CD4-positive, alpha-beta T cell treated with Interleukin-12 subunit alpha and Interleukin-12 subunit beta, for 1 hour (primary cell): ENCODE measurements around the gene IQSEC3.
A peak's percentile ranks its signal among the peaks of the same experiment; 100 is the strongest.
"Not testable (repeated sequence)": the region's sequence is repeated elsewhere in the genome, so short reads cannot be mapped to it uniquely, and the experiment has no call there.

Experiments
- DNase-seq: peaks from one replicate; pipeline ENCODE4 v3.0.0-alpha.2; 2020

IQSEC3 gene

DNA sequence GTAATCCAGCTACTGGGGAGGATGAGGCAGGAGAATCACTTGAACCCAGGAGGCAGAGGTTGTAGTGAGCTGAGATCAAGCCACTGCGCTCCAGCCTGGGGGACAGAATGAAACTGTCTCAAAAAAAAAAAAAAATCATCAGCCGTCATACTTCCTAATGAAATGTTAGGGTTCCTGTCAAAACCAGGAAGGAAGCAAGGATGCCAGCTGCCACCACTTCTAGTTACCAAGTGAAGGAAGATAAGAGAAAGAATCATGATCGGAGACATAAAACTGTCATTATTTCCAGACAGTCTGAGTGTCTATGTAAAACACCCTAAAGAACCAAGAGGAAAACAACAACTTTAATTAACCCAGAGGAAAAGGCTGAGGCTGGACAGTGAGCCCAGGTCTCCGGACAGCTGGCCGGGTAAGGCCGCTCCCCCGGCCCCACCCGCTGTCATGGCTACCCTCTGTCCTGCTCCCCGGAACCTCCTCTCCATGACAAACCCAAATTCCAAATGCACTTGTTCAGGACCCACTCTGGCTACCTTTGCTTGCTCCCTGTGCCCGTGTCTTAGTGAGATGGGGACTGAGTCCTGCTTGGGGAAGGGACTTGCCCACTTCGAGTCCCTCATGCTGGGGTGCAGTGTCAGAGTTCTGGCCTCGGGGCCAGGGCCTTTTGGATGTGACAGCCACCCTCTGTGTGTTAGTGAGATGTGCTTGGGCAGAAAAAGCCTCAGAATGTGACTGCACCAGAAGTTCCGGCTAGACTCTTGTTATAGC is 118.4 kb downstream of the IQSEC3 start:
- no peak for DNase-seq

DNA sequence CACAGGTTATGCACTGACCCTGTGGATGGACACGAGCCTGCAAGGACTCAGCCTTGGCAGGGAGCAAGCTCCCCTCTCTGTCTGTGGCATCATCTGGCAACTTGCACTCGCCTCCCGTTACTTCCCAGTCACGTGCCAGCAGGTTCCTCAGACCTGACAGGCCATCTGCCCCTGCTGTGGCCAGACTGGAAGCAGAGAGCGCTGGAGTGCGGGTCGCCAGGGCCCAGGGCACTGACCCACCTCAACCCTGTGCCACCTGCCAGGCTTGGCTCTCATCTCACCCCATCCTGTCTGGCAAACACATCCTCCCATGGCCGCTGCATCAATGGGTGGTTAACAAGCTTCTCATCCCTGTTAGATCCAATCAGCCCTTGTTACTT is 119.0 kb downstream of the IQSEC3 start:
- no peak for DNase-seq

DNA sequence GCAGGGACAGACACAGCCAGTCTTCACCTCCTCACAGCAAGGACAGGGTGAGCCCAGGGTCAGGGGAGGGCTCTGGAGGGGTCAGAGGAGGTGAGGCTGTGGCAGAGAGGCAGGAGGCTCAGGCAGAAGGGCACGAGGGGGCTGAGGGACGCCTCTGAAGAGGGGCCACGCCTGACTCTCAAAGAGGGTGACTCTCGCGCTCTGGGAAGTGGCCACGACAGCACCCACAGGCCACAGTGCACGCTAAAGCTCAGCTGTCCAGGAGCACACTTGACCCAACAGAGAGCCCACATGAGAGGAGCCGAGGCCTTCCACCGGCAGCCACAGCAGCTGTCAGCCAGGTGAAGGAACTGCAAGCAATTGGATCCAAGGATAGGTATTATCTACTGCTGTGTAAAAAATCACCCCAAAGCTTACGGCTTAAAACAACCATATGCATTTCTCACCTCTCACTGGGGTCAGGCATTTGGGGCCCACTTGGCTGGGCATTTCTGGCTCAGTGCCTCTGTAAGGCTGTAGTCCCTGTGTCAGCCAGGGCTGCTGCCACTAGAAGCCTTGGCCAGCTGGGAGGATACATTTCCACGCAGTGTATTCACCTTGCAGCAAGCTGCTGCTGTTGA is 119.5 kb downstream of the IQSEC3 start:
- no peak for DNase-seq

DNA sequence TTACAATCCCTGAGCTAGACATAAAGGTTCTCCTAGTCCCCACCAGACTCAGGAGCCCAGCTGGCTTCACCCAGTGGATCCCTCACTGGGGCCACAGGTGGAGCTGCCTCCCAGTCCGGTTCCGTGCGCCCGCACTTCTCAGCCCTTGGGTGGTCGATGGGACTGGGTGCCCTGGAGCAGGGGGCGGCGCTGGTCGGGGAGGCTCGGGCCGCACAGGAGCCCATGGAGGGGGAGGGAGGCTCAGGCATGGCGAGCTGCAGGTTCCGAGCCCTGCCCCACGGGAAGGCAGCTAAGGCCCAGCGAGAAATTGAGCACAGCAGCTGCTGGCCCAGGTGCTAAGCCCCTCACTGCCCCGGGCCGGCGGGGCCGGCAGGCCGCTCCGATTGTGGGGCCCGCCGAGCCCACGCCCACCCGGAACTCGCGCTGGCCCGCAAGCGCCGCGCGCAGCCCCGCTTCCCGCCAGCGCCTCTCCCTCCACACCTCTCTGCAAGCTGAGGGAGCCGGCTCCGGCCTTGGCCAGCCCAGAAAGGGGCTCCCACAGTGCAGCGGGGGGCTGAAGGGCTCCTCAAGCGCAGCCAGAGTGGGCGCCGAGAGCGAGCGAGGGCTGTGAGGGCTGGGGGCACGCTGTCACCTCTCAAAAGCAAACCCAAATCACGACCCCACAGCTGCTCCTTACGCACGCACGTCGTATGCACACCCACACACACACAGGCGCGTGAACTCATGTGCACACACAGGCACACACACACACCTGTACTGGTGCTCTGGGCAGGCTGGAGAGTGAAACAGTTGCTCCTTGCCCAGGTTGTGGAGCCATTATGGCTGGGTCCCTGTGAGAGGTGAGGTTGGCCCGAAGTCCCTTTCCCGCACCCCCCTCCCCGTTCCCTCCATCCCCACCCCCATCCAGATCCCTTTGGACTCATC is 121.7 kb downstream of the IQSEC3 start:
- not testable (repeated sequence) for DNase-seq

DNA sequence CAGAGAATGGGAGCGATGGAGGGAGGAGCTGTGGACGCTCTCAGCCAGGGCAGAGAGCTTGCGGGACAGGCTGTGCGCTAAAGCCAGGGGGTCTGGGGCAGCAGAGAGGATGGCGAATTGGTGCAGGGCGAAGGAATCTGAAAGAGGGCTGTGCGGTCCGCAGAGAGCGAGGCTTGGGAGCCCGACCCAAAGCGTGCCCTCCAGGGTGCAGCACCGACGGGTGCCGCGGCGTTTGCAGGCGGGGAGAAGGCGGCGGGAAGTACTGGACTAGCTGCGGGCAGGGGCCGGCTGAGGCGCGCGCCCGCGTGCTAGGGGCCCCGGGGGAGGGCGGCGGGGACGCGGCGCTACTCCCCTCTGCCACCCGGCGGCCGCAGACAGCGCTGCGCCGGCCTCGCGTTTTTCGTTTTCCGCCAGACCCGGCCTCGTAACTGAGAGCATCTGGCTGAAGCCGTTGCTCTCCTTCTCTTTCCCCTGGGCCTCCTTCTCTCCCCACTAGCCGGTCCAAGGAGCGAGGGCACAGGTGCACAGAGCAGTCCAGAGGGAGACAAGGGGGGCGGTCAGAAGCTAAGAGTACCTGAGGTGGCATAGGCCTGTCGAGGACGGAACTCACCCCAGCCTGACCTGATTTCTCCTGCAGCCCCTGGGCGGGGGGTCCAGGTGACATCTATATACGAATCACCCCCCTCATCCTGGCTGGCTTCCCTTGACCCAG is 122.5 kb downstream of the IQSEC3 start:
- DNase-seq = peak; percentile 26

DNA sequence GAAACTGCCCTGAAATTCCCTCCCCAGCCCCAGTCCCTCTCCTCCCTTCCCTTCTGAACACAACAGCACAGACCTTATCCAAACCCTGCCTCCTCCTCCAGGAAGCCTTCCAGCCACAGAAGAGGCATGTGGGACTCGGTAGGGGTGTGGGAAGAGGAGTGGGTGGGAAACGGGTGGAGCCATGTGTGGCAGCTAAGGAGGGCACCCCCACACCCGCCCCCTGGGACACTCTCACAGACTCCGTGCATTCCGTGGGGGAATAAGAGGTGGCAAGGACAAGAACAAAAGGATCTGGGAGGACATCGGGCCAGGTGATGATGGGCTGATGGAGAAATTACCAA is 123.0 kb downstream of the IQSEC3 start:
- no peak for DNase-seq

DNA sequence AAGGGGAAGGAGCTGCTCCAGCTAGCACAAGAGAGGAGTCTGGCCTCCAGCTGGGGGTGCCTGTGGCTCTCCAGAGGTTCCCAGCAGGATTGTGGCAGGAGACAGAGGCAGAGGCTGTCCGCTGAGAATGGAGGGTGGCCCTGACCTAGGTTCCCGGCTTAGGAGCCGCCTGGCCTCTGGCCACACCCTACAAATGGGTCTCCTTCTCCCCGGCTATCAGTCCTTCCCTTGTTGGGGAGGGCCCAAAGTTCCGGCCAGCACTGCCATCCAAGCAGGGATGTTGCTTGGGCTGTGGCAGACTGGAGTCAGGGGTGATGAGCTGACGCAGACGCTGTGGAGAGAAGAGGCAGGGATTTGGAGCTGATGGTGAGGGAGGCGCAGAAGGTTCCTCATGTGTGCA is 124.3 kb downstream of the IQSEC3 start:
- DNase-seq = no peak

DNA sequence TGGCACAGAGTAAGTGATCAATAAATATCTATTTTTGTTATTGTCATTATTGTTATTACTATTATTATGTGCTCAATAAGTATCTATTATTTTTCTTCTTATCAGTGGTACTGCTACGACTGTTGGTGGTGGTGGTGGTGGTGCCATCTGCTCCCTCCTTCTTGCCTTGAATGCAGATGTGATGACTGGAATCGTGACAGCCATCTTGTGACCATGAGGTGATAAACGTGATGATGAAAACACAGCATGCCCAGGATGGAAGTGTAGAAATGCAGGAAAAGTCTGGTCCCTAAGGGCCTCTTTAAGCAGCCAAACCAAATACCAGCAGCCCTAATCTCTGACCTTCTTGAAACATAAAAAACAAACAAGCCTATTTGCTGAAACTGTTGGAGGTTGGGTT is 125.0 kb downstream of the IQSEC3 start:
- DNase-seq = no peak

DNA sequence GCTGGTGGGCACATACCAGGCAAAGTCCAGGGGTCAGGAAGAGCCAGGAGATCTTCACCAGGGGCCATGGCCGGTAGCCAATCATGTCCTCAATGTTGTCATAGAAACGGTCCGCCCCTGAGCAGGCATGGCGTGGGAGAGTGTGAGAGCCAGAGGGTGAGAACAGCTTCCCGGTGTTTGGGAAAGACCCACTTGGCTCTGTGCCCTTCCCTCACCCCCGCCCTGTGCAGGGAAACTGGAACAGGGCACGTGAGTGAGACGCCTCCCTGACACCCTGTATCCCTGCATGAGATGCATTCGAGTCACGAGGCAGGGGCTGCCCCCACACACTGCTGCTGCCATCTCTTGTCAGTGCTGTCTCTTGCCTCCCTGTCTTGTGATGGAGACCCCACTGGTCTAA is 126.7 kb downstream of the IQSEC3 start:
- DNase-seq = no peak

DNA sequence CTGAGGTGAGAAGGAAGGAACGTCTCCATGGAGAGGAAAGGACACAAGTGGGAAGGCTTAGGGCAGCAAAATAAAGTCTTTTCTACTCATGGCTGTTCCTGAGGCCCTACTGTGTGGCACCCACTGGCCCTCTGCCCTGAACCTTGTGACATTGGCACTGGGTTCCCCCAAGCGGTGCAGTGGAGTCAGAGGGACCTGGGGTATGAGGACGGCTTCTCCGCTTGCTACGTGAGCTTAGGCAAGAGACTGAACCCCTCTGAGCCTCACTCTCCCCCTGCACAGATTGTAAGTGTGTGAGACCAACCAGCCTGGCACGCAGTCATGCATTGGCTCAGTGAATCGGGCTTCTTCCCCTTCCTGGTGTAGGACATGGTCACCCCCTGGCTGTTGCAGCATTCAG is 127.7 kb downstream of the IQSEC3 start:
- DNase-seq = no peak

DNA sequence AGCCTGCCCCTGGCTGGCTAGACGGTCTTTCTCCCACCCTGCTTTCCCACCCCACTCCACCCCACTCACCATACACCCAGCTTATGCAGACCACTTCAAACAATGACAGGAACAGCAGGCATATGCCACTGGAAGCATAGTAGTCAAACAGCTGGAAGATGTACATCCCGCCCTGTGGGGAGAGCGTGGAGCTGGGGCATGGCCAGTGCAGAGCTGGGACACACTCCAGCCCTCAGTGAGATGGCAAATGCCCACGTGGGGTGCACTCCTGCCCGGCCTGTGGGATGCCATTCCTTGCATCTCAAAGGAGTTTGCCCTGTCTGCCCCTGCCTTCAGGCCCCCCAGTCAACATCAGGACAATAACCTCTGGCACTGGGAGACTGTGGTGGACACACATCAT is 128.6 kb downstream of the IQSEC3 start:
- no peak for DNase-seq

DNA sequence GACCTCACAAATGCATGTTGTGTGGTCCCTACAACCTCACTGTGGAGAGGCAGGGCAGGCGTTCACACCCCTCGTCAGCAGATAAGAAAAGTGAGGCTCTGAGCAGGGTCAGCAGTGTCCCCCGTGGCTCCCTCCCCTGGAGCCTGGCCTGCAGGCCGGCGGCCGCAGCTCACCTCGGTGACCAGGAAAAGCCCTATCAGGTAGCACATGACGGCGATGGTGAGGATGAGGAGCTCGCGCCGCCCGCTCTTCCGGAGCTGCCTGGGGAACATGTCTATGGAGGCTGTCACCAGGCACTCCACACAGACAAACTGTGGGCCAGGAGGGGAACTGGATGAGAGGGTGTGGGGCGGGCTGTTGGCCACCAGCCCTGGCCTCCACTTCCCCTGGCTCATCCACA is 129.4 kb downstream of the IQSEC3 start:
- no peak for DNase-seq

DNA sequence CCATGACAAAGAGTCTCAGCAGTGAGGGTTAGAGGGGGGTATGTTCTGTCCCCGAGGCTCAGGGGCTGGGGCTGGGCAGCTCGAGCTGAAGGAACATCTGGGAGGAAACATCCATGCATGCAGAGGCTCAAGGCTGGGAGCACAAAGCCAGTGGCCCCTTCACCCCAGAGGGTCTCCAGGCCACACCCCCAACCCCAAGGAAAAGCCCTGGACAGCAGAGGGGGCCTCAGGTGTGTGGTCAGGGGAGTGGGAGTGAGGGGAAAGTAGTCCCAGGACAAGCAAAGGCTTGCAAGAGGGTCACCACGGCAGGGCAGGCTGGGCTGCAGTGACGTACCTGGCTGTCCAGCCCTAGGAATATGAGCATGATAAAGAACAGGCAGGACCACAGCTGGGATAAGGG is 129.9 kb downstream of the IQSEC3 start:
- no peak for DNase-seq

DNA sequence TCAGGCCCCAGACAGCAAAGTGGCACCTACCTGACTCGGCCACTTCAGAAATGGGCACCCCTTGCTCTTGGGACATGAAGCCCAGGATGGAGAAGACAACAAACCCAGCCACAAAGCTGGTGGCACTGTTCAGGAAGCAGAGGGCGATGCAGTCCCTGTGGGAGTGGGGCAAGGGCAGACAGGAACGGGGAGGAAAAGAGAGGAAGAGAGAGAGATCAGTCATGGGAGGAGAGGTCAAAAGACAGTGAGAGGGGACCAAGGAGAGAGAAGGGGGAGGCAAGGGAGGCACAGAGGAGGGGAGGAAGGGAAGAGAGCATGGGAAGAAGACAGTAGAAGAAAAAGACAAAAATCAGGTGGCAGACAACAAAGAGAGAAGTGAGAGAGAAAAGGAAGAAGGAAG is 130.8 kb downstream of the IQSEC3 start:
- DNase-seq = no peak

DNA sequence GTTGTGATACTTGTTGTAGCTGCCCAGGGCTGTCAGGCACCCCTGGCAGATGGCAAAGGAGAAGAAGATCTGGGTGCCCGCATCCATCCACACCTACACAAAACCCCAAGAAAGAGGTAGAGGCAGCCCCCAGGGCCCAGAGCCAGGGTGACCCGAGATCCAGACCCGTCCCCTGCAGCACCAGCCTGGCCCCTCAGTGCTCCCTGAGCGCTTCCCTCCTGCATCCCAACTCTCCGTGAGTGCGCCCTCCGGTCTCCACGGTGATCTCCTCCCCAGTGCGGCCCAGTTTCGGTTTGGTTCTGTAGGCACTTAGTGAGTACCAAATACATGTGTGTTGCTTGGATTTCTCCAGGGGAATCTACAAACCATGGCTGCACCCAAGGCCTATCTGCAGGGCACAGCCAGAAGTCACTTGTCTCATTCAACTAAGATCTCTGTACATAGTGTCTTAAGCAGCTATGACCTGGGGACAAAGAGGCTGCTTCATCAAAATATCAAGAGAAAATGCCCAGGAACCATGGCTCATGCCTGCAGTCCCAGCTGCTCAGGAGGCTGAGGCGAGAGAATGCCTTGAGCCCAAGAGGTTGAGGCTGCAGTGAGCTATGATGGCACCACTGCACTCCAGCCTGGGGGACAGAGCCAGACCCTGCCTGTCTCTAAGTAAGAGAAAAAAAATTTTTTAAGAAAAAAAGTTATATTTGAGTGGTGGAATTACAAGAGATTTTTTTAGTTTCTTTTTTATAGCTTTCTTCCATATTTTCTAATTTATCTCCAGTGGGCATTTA is 131.5 kb downstream of the IQSEC3 start:
- DNase-seq = no peak

DNA sequence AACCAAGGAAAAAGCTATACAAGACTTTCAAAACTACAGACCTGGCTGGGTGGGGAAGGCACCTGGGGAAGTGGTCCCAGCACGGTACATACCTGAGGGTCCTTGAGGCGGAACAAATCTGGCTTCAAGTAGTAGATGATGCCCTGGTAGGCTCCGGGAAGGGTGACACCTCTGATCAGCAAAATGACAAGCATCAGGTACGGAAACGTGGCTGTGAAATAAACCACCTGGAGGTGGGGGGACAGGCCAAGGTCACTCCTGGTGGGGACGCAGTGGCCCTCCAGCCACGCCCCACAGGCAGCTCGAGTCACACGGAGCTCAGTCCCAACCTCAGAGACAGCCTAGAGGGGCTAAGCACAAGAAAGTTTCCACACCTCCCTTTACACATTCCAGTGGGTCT is 132.1 kb downstream of the IQSEC3 start:
- DNase-seq = no peak

DNA sequence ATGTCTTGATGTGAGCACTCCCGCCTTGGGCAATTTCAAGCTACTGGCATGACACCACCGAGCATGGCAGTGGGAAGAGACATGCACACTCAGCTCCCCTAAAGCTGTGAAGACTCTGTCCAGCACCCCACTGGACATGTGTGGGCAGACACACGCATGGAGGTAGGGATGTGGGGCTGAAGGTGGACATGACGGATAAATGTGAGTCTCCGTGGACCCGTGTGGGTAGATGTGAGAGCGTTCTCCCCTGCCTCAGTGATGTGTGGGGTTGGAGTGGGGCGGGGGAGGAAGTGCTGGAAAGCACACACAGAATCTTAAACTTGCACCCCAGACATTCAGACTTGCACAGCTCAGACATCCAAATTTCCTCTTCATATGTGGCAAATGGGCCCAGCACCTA is 134.8 kb downstream of the IQSEC3 start:
- DNase-seq = no peak

DNA sequence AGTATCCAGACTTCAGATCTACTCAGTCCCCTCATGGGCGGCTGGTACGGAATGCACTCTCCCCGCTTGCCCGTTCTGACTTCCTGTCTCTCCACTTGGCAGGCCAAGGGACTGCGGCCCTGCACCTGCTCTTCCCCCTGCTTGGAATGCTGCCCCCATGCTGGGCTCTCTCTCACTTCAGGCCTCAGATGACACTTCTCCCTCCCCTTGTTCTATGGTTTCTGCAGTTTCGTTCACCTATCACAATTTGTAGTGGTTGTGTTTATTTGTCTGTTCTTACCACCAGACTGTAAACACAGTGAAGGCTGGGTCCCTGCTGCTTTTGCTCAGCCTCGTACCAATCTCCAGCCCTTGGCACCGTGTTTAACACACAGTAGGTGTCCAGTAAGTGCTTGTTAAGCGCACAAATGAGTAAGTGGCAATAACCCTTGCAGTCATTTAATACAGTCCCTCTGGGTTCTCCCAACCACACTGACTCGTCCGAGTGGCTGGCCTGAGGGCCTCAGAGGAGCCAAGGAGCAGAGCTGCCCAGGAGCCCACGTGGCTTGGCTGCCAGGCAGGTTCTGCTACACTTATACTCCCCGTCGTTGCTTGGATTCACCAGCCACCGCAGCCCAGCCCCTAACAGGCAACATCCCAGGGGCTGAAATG is 135.6 kb downstream of the IQSEC3 start:
- no peak for DNase-seq

DNA sequence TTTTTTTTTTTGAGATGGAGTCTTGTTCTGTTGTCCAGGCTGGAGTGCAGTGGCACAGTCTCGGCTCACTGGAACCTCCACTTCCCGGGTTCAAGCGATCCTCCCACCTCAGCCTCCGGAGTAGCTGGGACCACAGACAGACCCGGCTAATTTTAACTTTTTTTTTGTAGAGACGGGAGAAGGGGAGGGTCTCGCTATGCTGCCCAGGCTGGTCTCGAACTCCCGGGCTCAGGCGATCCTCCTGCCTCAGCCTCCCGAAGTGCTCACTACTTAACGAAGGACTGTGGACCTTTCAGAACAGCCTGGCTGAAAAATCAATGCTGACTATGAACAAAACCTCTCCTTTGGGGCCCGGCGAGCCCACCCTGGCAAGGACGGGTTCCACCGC is 136.5 kb downstream of the IQSEC3 start:
- DNase-seq = no peak

DNA sequence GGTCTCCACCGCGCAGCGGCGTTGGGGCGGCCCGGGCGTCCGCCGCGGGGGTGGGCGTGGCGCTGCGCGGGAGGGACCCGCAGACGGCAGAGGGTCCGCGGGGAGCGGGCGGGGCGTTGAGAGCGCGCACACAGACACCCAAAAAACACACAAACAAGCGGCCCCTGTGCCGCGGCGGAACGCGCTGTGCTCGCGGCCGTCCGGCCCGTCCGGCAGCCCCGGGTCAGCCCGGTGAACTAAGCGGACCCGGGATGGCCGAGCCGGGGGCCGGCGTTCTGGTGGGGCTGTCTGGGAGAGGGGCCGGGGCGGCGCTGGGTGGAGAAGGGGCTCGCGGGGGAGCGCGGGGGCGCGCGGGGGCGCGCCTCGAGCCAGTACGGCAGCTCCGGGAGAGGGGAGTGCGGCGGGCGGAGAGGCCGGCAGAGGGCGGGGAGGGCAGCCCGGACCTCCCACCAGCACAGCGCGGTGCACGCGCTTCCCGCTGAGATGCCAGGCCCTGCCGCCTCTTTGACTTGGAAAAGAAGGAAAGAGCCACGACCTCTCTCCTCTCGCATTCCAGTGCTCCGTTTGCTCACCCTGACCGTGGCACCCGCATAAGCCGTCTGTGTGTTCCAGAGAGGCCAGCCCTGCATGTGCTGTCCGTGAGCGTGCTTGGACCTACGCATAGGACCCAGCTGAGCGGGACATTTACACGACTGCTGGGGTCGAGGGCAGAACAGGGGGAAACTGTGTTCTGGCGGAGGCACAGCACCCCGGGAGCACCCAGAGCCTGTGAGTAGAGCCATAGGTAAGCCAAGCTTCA is 137.1 kb downstream of the IQSEC3 start:
- DNase-seq = no peak

DNA sequence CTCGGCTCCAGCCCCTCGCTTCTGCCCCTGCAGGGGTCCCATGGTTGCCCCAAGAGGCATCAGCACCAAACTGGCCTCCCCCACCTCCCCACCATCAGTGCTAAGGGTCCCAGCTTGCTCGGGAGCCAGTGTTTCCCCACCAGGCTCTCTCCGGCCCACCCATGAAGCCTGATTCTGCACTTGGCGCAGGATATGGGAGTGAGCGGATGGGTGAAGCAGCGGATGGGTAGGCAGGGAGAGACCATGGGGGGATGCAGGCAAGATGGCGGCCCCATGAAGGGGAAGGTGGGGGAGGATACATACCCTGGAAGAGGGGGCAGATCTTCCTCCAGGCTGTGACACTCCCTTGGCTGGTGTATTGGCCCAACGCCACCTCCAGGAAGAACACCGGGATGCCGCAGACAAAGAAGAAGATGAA is 137.7 kb downstream of the IQSEC3 start:
- DNase-seq = no peak
